Ovary (tissue), 9 donors: Measurements from ENCODE around the gene CHURC1. TPM values are rescaled to one million over a fixed set of nuclear protein-coding genes. Genes with fewer than 3 reads are reported as not detected.
A peak's percentile ranks its signal among the peaks of the same experiment; 100 is the strongest.
"Not testable (repeated sequence)": the region's sequence is repeated elsewhere in the genome, so short reads cannot be mapped to it uniquely, and the experiment has no call there.

Experiments used
- DNase-seq, 5 donors: peaks; one replicate each; pipeline ENCODE4 v3.0.0-alpha.2; 2019 to 2020
- H3K27ac ChIP-seq, 2 donors: fragments of 200-600 bp; one replicate each; pipeline versions ENCODE4 v1.5.1 to v1.8.0; 2019 to 2022
- H3K27me3 ChIP-seq: fragments of 200-600 bp; one replicate; pipeline ENCODE4 v1.8.0; 2022
- H3K36me3 ChIP-seq: fragments of 200-600 bp; sonication (generic); one replicate; pipeline ENCODE4 v1.5.1; 2019
- H3K4me1 ChIP-seq: one replicate; pipeline ENCODE4 v1.8.1; 2013; ENCODE audit warnings: mild to moderate bottlenecking, moderate library complexity; ENCODE audit not compliant: insufficient read depth
- H3K4me3 ChIP-seq: fragments of 200-600 bp; sonication (generic); one replicate; pipeline ENCODE4 v1.5.1; 2017
- H3K9me3 ChIP-seq, 2 donors: fragments of 200-600 bp in 1 of 2; sonication (generic) in 1 of 2; one replicate each; pipeline versions ENCODE4 v1.5.1 to v1.8.1; 2013 to 2019; ENCODE audit warnings: mild to moderate bottlenecking in 1 of 2, moderate library complexity in 1 of 2
- CTCF ChIP-seq, 3 donors: fragments of 450-650 bp in 2 of 3; fragments of 200-600 bp in 1 of 3; IDR thresholded peaks; one replicate each; pipeline versions ENCODE4 v1.5.1 to v1.8.0; 2016 to 2022; ENCODE audit warnings: antibody characterized with exemption in 3 of 3, mild to moderate bottlenecking in 1 of 3
- EP300 ChIP-seq: sonication (generic); formaldehyde crosslinking; IDR thresholded peaks from one replicate; pipeline ENCODE4 v1.6.1; 2017; ENCODE audit warnings: antibody characterized with exemption
- POLR2A ChIP-seq: fragments of 450-650 bp; IDR thresholded peaks from one replicate; pipeline ENCODE4 v1.6.1; 2017; ENCODE audit warnings: antibody characterized with exemption, mild to moderate bottlenecking, moderate library complexity
- WGBS, 3 donors: extraction: QIAGEN DNeasy Blood & Tissue Kit in 1 of 3; methylation state at CpG; one replicate each; pipeline versions ENCODE4 v1.1.5 to v1.1.7; 2013 to 2017; 5-methylcytosine and 5-hydroxymethylcytosine counted together
- intact Hi-C, 4 donors: fragments of 100-400 bp; cut with DNase I; formaldehyde crosslinking; loops; one replicate each; pipeline versions ENCODE4 v1.11.0 to v1.15.1; 2022 to 2023
- polyA plus RNA-seq, 2 donors: library from polyadenylated mRNA; stranded (reverse); fragments of 200-250 nt in 1 of 2; fragments of 350-450 nt in 1 of 2; fragmentation: Illumina TruSeq in 1 of 2; extraction: RNeasy Lipid Tissue Mini Kit (QIAGEN cat#74804) in 1 of 2; gene quantifications; one replicate each; pipeline ENCODE4 v1.2.3, GENCODE V29; 2013 to 2014
- total RNA-seq, 7 donors: library from RNA; depleted of rRNA in 2 of 7; stranded (reverse); fragments of >200 nt in 2 of 7; fragmentation: NEBNext Ultra II Directional in 3 of 7; extraction: Animal tissue kit (Norgen Biotek cat#: 25700) in 3 of 7; gene quantifications; one replicate each; pipeline versions ENCODE4 v1.1.0 to v1.2.4, GENCODE V29; 2016 to 2023
- donor health status: DM: no; HTN: no; CAD: no; lungs with moderate emphysema.
- donor health status: DM: no; HTN: no; CAD: no.
- donor health status: Bipolar disorder and iron deficiency.
- donor health status: DM: yes; HTN: yes; CAD: no.
- donor health status: DM: no; HTN: no; CAD: no.
- donor health status: DM: yes; HTN: yes; CAD: no.

Gene CHURC1
- total and polyA plus RNA-seq, 9 donors = 50.1 to 126 (median 66.8) TPM

DNA sequence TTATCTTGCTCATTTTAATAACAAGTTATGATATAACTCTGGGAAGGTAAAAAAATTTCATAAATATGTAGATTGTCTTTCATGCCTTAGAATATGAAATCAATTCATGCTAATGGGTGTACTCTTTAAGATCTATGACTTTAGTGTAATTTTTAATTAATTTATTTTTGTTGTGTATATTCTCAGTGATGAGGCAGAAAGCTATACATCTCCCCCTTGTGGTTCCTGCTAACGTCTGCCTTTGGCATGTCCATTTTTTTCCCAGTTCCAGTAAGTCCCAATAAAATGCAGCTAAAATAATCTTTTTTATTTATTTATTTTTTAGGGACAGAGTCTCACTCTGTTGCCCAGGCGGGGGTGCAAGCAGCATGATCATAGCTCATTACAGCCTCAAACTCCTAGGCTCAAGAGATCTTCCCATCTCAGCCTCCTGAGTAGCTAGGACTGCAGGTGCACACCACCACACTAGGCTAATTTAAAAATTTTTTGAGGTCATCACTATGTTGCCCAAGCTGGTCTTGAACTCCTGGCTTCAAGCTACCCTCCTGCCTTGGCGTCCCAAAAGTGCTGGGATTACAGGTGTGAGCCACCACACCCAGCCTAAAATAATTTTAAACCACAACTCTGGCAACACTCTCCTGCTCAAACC lies 3.3 kb upstream of the CHURC1 start:
- no peaks in the 10 kb centered on the region for H3K9me3 ChIP-seq
- no peak for TF ChIP-seq POLR2A
- no peak for DNase-seq
- H3K27me3 ChIP-seq = no peaks in the 10 kb centered on the region
- H3K27ac ChIP-seq = no peak overlapping the region
- no peak overlapping the region for H3K4me3 ChIP-seq
- H3K4me1 ChIP-seq = peaks cover 7% of the 10 kb centered on the region
- H3K36me3 ChIP-seq = no peaks in the 10 kb centered on the region
- WGBS, 3 donors = 10 to 19% (median 15%) methylated on average over 3 of the region's 3 CpGs
- intact Hi-C loops = no loop called here

DNA sequence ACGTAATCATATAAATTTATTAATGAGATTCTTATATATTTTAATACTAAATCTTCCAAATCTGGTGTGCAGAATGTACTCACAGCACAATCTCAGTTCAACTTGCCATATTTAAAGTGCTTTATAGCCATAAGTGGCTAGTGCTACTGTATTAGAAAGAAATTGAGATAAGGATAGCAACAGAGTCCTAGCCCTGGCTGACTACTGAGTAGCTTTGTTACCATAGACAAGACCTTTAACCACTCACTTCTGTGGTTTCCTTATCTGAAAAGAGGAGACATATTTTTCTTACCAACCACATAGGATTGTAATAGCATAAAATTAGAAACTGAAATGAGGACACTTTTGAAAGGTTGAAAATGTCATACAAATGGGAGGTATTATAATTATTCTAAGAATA lies 2.0 kb upstream of the CHURC1 start:
- Histone ChIP-seq H3K36me3 (no peaks in the 10 kb centered on the region), H3K4me3 (no peak overlapping the region), H3K9me3 (no peaks in the 10 kb centered on the region), H3K27ac (no peak overlapping the region), H3K27me3 (no peaks in the 10 kb centered on the region), H3K4me1 (peaks cover 7% of the 10 kb centered on the region)
- TF ChIP-seq POLR2A (no peak), CTCF (IDR thresholded peaks at IDR 0.05) (no peak), EP300 (no peak)
- DNase-seq = no peak
- intact Hi-C loops = no loop called here
- 0 to 87% (median 0%) methylated on average over 1 of the region's 1 CpG for whole genome bisulfite sequencing, 3 donors

GRCh38 chr14:64913477-64913876 lies 778 bp upstream of the CHURC1 start:
- intact Hi-C loops, DNase-seq, H3K9me3 ChIP-seq, H3K27ac ChIP-seq, H3K27me3 ChIP-seq, H3K4me1 ChIP-seq, H3K36me3 ChIP-seq: not testable (repeated sequence)
- 28 to 74% (median 63%) methylated on average over 4 to 5 of the region's 5 CpGs for WGBS, 3 donors
- peak overlapping the region; percentile 83 for H3K4me3 ChIP-seq

DNA sequence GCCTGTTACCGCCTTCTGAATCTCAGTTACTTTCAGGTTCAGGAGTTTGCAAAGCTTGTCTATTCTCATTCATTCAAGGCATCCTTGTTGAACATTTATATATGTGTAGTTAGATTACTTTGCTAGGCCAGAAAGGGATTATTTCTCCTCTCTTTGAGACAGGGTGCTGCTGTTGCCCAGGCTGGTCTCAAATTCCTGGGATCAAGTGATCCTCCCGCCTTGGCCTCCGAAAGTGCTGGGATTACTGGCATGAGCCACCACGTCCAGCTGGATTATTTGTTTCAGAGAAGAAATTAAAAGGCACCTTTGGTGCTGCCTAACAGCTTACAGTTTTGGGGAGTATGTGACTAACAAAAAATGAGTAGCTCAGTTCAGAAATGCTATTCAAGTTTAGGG lies 772 bp downstream of the CHURC1 start:
- intact Hi-C loops = no loop called here
- Histone ChIP-seq H3K4me3 (peak overlapping the region; percentile 83), H3K27ac (no peak overlapping the region), H3K9me3 (no peaks in the 10 kb centered on the region), H3K4me1 (peaks cover 8% of the 10 kb centered on the region), H3K27me3 (no peaks in the 10 kb centered on the region), H3K36me3 (no peaks in the 10 kb centered on the region)
- 12 to 21% (median 18%) methylated on average over 4 of the region's 4 CpGs for WGBS, 3 donors
- DNase-seq = no peak
- no peak for TF ChIP-seq POLR2A
- no peak for TF ChIP-seq CTCF (IDR thresholded peaks at IDR 0.05)
- no peak for TF ChIP-seq EP300

GRCh38 chr14:64915797-64916196 lies 1.5 kb downstream of the CHURC1 start:
- 93 to 97% (median 96%) methylated on average over 2 of the region's 2 CpGs for WGBS, 3 donors
- peaks cover 8% of the 10 kb centered on the region for H3K4me1 ChIP-seq
- H3K27ac ChIP-seq = no peak overlapping the region
- no peaks in the 10 kb centered on the region for H3K9me3 ChIP-seq
- intact Hi-C loops = no loop called here
- no peak overlapping the region for H3K4me3 ChIP-seq
- no peaks in the 10 kb centered on the region for H3K36me3 ChIP-seq
- TF ChIP-seq POLR2A (no peak), EP300 (no peak), CTCF (IDR thresholded peaks at IDR 0.05) (no peak)
- no peak for DNase-seq
- no peaks in the 10 kb centered on the region for H3K27me3 ChIP-seq
